ENCODE results near the gene ABCA13. TPM values are rescaled to one million over a fixed set of nuclear protein-coding genes. Genes with fewer than 3 reads are reported as not detected.
"Not testable (repeated sequence)": the region's sequence is repeated elsewhere in the genome, so short reads cannot be mapped to it uniquely, and the experiment has no call there.

ABCA13 gene, protein sequence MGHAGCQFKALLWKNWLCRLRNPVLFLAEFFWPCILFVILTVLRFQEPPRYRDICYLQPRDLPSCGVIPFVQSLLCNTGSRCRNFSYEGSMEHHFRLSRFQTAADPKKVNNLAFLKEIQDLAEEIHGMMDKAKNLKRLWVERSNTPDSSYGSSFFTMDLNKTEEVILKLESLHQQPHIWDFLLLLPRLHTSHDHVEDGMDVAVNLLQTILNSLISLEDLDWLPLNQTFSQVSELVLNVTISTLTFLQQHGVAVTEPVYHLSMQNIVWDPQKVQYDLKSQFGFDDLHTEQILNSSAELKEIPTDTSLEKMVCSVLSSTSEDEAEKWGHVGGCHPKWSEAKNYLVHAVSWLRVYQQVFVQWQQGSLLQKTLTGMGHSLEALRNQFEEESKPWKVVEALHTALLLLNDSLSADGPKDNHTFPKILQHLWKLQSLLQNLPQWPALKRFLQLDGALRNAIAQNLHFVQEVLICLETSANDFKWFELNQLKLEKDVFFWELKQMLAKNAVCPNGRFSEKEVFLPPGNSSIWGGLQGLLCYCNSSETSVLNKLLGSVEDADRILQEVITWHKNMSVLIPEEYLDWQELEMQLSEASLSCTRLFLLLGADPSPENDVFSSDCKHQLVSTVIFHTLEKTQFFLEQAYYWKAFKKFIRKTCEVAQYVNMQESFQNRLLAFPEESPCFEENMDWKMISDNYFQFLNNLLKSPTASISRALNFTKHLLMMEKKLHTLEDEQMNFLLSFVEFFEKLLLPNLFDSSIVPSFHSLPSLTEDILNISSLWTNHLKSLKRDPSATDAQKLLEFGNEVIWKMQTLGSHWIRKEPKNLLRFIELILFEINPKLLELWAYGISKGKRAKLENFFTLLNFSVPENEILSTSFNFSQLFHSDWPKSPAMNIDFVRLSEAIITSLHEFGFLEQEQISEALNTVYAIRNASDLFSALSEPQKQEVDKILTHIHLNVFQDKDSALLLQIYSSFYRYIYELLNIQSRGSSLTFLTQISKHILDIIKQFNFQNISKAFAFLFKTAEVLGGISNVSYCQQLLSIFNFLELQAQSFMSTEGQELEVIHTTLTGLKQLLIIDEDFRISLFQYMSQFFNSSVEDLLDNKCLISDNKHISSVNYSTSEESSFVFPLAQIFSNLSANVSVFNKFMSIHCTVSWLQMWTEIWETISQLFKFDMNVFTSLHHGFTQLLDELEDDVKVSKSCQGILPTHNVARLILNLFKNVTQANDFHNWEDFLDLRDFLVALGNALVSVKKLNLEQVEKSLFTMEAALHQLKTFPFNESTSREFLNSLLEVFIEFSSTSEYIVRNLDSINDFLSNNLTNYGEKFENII (N-terminal part only)
- total RNA-seq (2014; rRNA removed; shearing (Covaris generic)), result 0.62 and 0.65 TPM in 2 replicates

- DNase-seq (ENCODE audit: low spot score), result no peak
These were observed at the start of gene ABCA13 for GRCh38 chr7:48171202-48171601. Gene ABCA13 (plus strand): TSS chr7:48171458. CDS start chr7:48171484, 26 bp downstream.

DNA sequence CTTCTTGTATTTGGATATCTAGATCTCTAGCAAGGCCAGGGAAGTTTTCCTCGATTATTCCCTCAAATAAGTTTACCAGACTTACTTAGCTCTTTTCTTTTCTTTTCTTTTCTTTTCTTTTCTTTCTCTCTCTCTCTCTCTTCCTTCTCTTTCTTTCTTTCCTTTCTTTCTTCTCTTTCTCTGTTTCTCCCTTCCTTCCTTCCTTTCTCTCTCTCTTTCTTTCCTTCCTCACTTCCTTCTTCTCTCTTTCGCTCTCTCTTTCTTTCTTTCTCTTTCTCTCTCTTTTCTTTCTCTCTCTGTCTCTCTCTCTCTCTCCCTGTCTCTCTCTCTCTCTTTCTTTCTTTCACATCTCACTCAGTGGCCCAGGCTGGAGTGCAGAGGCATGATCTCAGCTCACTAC is 45.2 kb upstream of the ABCA13 start:
- no peak for DNase-seq (ENCODE audit: low spot score)

GRCh38 chr7:48130658-48131108 is 40.6 kb upstream of the ABCA13 start:
- no peak for DNase-seq (ENCODE audit: low spot score)

DNA sequence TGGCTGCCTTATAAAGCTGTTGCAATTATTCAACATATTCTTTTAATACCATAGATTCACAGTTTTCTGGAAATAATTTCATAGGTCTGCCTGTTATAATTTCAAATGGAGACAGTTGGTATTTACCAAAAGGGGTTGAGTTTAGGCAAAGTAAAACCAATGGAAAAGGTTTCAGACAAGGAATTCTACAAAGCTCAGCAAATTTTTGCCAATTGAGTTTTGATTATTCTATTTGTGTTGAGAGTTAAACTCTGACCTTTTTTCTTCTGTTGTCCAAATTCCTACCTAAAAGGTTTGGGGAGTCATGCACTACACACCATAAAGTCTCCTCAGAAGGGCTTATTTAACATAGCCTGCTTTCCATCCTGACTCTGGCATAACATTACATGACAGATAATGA is 38.5 kb upstream of the ABCA13 start:
- no peak for DNase-seq (ENCODE audit: low spot score)

DNA sequence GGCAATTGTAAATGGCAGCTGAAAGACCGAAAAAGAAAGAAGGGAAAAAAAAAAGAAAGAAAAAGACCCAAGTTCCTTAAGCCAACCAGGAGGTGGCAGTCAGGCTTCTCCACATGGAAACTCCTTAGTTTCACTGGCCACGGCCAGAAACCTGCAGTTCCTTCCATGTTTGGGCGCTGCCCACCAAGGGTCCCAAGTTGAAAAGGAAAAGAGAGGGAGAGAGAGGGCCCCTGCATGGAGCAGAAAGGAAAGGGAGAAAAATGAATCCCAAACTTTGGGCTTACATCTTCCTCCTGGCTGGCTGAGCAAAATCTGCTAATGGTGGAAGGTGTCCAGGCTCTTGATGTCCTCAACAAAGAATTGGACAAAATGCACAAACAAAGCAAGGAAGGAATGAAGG is 31.8 kb upstream of the ABCA13 start:
- DNase-seq (ENCODE audit: low spot score), result peak; percentile 18

DNA sequence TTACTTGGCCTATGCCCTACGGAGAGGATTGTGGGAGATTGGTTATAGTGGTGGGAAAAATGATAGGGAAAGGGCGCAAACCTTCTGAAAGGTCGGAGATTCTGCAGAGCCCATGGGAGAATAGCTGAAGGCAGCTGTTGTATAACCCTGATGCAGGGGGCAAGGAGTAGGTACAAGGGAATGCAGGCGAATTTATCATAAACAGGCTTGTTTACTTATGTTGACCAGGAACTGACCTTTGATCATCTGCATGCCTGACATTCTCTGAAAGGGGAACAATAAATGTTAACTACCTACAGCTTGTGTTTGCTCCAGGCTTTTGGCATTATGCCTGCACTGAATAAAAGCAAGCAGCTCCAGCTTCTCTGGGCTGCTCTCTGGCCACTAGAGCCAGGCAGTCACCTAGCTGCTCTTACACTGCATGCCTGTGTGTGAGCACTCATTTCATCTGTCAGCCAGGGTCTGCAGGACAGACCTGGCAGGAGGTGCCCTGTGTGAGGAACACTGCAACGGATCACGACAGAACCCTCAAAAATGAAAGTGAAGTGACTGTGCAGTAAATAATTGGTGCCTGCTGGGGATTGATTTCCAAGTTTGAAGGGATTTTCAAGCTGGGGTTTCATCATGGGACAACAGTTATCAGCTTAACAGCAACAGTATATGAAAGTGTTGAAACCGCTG is 31.1 kb upstream of the ABCA13 start:
- DNase-seq (ENCODE audit: low spot score), result peak; percentile 28

DNA sequence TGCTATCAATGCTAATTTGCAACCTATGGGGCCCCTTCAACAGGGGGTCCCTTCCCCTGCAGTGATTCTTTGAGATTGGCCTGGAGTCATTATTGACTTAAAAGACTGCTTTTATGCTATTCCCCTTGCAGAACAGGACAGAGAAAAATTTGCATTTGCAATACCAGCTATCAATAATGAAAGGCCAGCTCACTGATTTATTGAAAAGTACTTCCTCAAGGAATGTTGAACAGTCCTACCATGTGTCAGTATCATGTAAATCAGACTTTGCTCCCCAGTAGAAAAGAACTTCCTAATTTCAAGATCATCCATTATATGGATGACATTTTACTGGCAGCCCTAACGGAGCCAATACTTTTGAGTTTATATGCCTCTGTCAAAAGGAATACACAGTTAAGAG is 29.7 kb upstream of the ABCA13 start:
- no peak for DNase-seq (ENCODE audit: low spot score)

DNA sequence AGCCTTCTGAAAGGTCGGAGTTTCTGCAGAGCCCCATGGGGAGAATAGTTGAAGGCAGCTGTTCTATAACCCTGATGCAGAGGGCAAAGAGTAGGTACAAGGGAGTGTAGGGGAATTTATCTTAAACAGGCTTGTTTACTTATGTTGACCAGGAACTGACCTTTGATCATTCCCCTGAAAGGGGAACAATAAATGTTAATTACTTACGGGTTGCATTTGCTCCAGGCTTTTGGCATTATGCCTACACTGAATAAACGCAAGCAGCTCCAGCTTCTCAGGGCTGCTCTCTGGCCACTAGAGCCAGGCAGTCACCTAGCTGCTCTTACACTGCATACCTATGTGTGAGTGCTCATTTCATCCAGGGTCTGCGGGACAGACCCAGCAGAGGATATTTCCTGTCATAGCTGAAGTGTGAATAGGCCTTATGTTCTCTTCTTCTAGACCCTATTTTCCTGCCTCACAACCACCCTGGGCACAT is 26.9 kb upstream of the ABCA13 start:
- no peak for DNase-seq (ENCODE audit: low spot score)

DNA sequence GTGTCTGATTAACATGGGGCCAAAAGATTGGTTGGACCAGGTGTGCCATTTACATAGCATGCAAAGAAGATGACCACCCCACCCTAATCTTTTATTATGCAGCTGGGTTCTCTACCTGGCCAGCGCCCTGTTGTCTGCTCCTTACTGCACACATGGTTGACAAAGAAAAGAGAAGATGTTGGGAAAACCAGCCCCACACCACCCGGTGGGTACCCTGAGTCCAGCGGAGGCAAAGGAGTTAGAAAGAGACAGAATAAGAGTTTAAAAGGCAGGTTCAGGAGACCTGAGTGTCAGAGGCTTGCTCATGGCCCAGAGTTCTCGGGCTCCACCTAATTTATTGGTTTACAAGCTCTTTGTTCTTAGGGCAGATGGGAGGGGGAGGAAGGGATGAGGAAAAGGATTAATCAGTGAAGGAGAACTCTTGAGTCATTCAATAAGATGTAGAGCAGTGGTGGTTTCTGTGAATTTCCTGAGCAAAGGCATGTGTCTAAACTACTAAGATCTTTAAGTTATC is 24.1 kb upstream of the ABCA13 start:
- no peak for DNase-seq (ENCODE audit: low spot score)

DNA sequence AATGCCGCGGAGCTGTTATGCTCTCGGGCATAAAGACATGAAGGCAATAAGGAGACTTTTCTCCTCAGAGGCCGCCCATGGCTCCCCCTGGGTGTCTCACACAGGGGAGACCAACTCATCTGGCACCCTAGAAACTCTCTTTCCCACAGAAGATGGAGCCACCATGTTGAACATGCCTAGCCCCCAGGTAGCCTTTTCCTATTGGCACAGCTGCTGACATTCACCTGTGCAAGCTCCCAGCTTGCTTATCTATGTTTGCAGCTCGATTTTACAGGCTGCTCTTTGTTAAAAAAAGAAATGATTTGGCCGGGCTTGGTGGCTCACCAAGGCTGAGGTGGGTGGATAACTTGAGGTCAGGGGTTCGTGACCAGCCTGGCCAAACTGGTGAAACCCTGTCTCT is 23.6 kb upstream of the ABCA13 start:
- not testable (repeated sequence) for DNase-seq (ENCODE audit: low spot score)

DNA sequence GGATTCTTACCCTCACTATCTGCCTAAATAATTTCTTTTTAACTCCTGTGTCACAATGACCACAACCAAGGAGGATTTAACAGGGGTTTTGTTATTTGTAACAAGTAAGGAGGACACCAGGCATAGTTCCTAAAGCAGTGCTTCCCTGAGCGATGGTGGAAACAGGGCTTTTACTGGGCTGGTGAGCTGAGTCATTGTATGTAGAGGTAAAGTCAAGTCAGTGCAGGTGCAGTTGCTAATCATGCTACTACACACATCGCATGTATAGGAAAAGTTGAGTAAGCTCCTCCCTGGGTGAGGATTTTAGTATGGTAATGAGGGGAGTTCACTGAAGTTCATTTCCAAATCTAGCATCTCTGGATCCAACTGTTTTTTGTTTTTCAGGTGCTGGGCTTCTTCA is 22.9 kb upstream of the ABCA13 start:
- DNase-seq (ENCODE audit: low spot score), result no peak

- DNase-seq (ENCODE audit: low spot score), result no peak
These were observed 22.2 kb upstream of the ABCA13 start for GRCh38 chr7:48149058-48149457.

GRCh38 chr7:48150086-48150485 is 21.2 kb upstream of the ABCA13 start:
- DNase-seq (ENCODE audit: low spot score), result no peak

DNA sequence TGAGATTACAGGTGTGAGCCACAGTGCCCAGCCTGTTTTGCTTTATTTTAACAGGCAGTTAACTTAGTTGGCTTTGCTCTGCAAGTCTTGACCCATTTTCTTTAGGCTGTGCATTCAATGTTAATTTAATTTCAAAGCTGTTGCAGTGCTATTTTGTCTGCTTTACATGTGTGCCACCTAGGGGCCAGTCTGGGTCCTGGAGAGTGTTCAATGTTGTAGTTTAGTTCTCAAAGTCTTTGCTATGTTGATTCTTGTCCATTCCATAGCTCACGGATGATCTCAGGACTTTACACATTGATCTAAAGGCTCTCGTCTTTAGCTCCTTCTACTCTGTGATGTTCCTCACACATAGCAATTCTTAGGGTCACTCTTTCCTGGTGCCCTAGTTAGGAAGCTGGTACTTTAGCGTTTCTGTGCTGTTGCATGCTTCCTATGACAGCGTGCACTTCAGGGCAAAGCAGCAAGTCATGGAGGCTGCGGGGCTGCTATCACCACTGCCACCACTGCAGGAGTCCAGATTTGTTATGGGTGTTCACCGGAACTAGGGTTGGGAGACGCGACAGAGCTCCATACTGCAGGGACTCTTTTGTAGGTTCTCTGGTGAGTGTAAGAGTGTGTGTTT is 16.4 kb upstream of the ABCA13 start:
- peak; percentile 67 for DNase-seq (ENCODE audit: low spot score)

- DNase-seq (ENCODE audit: low spot score), result peak; percentile 13
These were observed 12.9 kb upstream of the ABCA13 start for GRCh38 chr7:48158404-48158803.

DNA sequence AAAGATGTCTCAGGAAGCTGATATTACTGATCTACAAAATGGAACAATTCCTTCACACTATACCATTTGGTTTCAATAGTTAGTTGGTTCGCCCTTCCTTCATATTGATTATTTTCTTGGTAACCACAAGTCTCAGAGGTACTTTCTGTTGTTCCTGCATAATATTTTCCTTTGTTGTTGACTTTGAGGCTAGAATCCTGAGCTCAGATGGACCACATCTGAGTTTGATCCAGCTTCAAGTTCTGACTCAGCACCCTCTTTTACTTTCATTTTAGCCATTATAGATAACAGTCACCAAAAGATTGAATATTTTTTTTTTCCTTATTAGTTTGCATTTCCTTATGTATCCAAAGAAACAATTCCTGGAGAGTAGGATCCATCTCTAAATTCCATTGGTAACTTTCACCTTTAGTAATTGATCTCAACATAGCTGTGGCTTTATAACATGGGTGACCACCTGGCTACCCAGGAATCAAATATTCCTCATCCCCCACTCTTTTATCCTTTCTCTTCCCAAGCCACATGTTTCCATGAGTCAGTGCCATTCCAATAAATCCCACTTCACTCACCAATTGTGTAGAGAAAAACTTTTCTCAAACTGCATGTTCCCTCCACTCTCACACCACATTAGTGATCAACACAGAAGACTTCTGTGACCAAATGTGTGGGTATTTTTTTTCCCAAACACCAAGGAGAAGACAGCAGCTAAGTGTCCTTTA is 9.7 kb upstream of the ABCA13 start:
- DNase-seq (ENCODE audit: low spot score), result no peak

DNA sequence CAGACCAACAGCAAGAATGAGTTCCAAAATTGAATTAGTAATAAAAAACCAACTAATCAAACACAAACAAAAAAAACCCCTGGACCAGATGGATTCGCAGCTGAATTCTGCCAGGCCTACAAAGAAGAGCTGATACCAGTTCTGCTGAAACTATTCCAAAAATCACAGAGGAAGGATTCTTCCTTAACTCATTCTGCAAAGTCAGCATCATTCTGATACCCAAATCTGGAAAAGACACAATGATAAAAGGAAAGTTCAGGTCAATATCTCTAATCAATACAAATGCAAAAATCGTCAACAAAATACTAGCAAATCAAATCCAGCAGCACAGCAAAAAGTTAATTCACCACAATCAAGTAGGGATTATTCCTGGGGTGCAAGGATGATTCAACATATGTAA is 6.1 kb upstream of the ABCA13 start:
- no peak for DNase-seq (ENCODE audit: low spot score)

DNA sequence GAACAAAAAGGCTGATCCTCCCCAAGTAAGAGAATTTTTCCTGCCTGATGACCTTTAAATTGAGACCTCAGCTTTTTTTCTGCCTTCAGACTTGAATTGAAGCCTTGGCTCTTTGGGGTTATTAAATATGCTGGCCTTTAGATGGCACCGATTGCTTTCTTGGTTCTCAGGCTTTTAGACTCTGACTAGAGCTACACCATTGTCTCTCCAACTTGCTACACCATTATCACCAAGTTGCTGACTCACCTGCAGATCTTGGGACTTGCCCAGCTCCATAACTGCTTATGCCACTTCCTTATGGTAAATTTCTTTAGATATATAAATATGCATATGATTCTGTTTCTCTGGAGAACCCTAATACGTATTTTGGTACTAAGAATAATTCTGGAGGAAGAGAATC is 3.1 kb upstream of the ABCA13 start:
- peak; percentile 69 for DNase-seq (ENCODE audit: low spot score)

GRCh38 chr7:48170506-48170905 is 752 bp upstream of the ABCA13 start:
- no peak for DNase-seq (ENCODE audit: low spot score)

DNA sequence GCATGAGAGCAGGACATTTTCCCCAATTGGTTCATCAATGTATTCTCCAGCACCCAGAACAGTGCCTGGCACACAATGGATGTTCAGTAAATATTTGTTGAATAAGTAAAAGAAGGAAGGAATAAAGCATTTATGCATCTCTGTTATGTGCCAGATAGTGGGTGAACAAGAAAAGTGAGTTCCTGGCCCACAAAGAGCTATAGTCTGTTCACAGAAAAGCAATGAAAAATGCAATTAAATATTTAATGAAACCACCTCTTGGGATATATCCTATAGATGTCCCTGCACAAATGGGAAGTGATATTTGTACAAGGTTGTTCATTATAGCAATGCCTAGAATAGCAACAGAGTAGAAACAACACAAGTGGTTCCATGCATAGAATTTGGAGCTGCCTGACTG is 2.1 kb downstream of the ABCA13 start:
- DNase-seq (ENCODE audit: low spot score), result no peak

Data from A172 (cell line).